Measurements from ENCODE around the gene RTEL1.
A peak's percentile ranks its signal among the peaks of the same experiment; 100 is the strongest.
"Not testable (repeated sequence)": the region's sequence is repeated elsewhere in the genome, so short reads cannot be mapped to it uniquely, and the experiment has no call there.

Gene RTEL1
- 2.4 to 2.7 reads per million in 2 donors for total RNA-seq

GRCh38 chr20:63657937-63658748 lies at the start of gene RTEL1:
RTEL1 (plus strand) TSS chr20:63658312; CDS start chr20:63659403, 1,091 bp downstream.
- peak; percentile 81 for DNase-seq

- DNase-seq = no peak
These were observed 47.3 kb upstream of the RTEL1 start for GRCh38 chr20:63610581-63611435.

GRCh38 chr20:63611646-63612045 lies 46.5 kb upstream of the RTEL1 start:
- DNase-seq = no peak

- no peak for DNase-seq
These were observed 45.7 kb upstream of the RTEL1 start for GRCh38 chr20:63612276-63612931.

- not testable (repeated sequence) for DNase-seq
These were observed 44.1 kb upstream of the RTEL1 start for GRCh38 chr20:63613863-63614594.

- DNase-seq = no peak
These were observed 40.8 kb upstream of the RTEL1 start for GRCh38 chr20:63617092-63617875.

- no peak for DNase-seq
These were observed 40.2 kb upstream of the RTEL1 start for GRCh38 chr20:63617876-63618265.

GRCh38 chr20:63618291-63618980 lies 39.7 kb upstream of the RTEL1 start:
- no peak for DNase-seq

GRCh38 chr20:63619086-63619485 lies 39.0 kb upstream of the RTEL1 start:
- DNase-seq = no peak

GRCh38 chr20:63619505-63619904 lies 38.6 kb upstream of the RTEL1 start:
- no peak for DNase-seq

GRCh38 chr20:63620991-63621390 lies 37.1 kb upstream of the RTEL1 start:
- DNase-seq = no peak

- no peak for DNase-seq
These were observed 36.0 kb upstream of the RTEL1 start for GRCh38 chr20:63622096-63622495.

GRCh38 chr20:63622732-63623131 lies 35.4 kb upstream of the RTEL1 start:
- DNase-seq = no peak

- DNase-seq = no peak
These were observed 33.6 kb upstream of the RTEL1 start for GRCh38 chr20:63624486-63624885.

- no peak for DNase-seq
These were observed 32.2 kb upstream of the RTEL1 start for GRCh38 chr20:63625771-63626423.

GRCh38 chr20:63626424-63627128 lies 31.5 kb upstream of the RTEL1 start, which contains the start of gene GMEB2:
GMEB2 (minus strand) TSS chr20:63627101; CDS start chr20:63619397, 7,704 bp downstream.
- DNase-seq = no peak

GRCh38 chr20:63627129-63627750 lies 30.9 kb upstream of the RTEL1 start:
- DNase-seq = peak; percentile 91

- no peak for DNase-seq
These were observed 30.3 kb upstream of the RTEL1 start for GRCh38 chr20:63627751-63628245.

Data from T-helper 9 cell (primary cell).